HG03175 (cell line): Measurements from ENCODE around the gene PSME3.
"Not testable (repeated sequence)": the region's sequence is repeated elsewhere in the genome, so short reads cannot be mapped to it uniquely, and the experiment has no call there.

Experiments
- ATAC-seq: cut with Tn5 transposase; IDR thresholded peaks from one replicate; pipeline ENCODE4 v1.9.1; 2021; ENCODE audit warnings: mild to moderate bottlenecking, moderate library complexity; ENCODE audit not compliant: unreplicated experiment

Gene PSME3

GRCh38 chr17:42849031-42849430, 15.8 kb downstream of the PSME3 start:
- ATAC-seq: no peak

- ATAC-seq: no peak
Observed at GRCh38 chr17:42849451-42850181, 16.4 kb downstream of the PSME3 start.

- ATAC-seq: no peak
Observed at GRCh38 chr17:42850954-42851353, 17.8 kb downstream of the PSME3 start, which contains the start of gene AOC3. TSS of gene AOC3 (plus strand) at chr17:42851199. CDS start at chr17:42851344, 145 bp downstream.

- ATAC-seq: not testable (repeated sequence)
Observed at GRCh38 chr17:42851371-42852240, 18.4 kb downstream of the PSME3 start.

- no peak for ATAC-seq
Observed at GRCh38 chr17:42852351-42852750, 19.2 kb downstream of the PSME3 start.

GRCh38 chr17:42853004-42853403, 19.8 kb downstream of the PSME3 start:
- no peak for ATAC-seq

- no peak for ATAC-seq
Observed at GRCh38 chr17:42853597-42853967, 20.4 kb downstream of the PSME3 start.

- ATAC-seq: no peak
Observed at GRCh38 chr17:42853968-42854790, 21.0 kb downstream of the PSME3 start.

GRCh38 chr17:42855048-42855596, 21.9 kb downstream of the PSME3 start:
- ATAC-seq: no peak

- ATAC-seq: not testable (repeated sequence)
Observed at GRCh38 chr17:42856093-42856492, 22.9 kb downstream of the PSME3 start.

- not testable (repeated sequence) for ATAC-seq
Observed at GRCh38 chr17:42856516-42856915, 23.3 kb downstream of the PSME3 start.

- ATAC-seq: no peak
Observed at GRCh38 chr17:42857389-42857788, 24.2 kb downstream of the PSME3 start.

GRCh38 chr17:42865638-42866094, 32.5 kb downstream of the PSME3 start:
- no peak for ATAC-seq

- ATAC-seq: no peak
Observed at GRCh38 chr17:42866216-42866615, 33.0 kb downstream of the PSME3 start.

- no peak for ATAC-seq
Observed at GRCh38 chr17:42866631-42867575, 33.7 kb downstream of the PSME3 start.

- not testable (repeated sequence) for ATAC-seq
Observed at GRCh38 chr17:42867694-42868261, 34.6 kb downstream of the PSME3 start.

- no peak for ATAC-seq
Observed at GRCh38 chr17:42868338-42868737, 35.1 kb downstream of the PSME3 start.

- ATAC-seq: no peak
Observed at GRCh38 chr17:42871647-42872046, 38.5 kb downstream of the PSME3 start.

GRCh38 chr17:42872251-42872965, 39.2 kb downstream of the PSME3 start:
- no peak for ATAC-seq
